HepG2 (cell line): ENCODE data around the gene EVA1A. TPM values are rescaled to one million over a fixed set of nuclear protein-coding genes. Genes with fewer than 3 reads are reported as not detected.

Experiments used
- ATF6 ChIP-seq: sonication (generic); formaldehyde crosslinking; conservative IDR thresholded peaks from 2 replicates; pipeline ENCODE4 v1.4.0; 2020; ENCODE audit warnings: missing genetic modification reagents
- DR1 ChIP-seq: sonication (generic); formaldehyde crosslinking; IDR thresholded peaks from 2 replicates; pipeline ENCODE4 v1.8.0; 2021; ENCODE audit warnings: mild to moderate bottlenecking, missing genetic modification reagents, inconsistent platforms
- MLLT10 ChIP-seq: sonication (generic); formaldehyde crosslinking; IDR thresholded peaks from 2 replicates; pipeline ENCODE4 v1.4.0; 2020; ENCODE audit warnings: missing genetic modification reagents
- MLXIP ChIP-seq: sonication (generic); formaldehyde crosslinking; IDR thresholded peaks from 2 replicates; pipeline ENCODE4 v1.9.0; 2021; ENCODE audit warnings: missing genetic modification reagents, borderline replicate concordance
- NFIB ChIP-seq: sonication (generic); formaldehyde crosslinking; IDR thresholded peaks from 2 replicates; pipeline ENCODE4 v1.9.0; 2021; ENCODE audit warnings: missing genetic modification reagents, mild to moderate bottlenecking, borderline replicate concordance
- NFIC ChIP-seq: IDR thresholded peaks from 2 replicates; pipeline ENCODE4 v1.6.1; 2012; ENCODE audit warnings: mild to moderate bottlenecking, low read length, inconsistent platforms
- SMAD3 ChIP-seq: sonication (generic); formaldehyde crosslinking; IDR thresholded peaks from 2 replicates; pipeline ENCODE4 v1.4.0; 2020; ENCODE audit warnings: missing genetic modification reagents
- SP140L ChIP-seq: sonication (generic); formaldehyde crosslinking; IDR thresholded peaks from 2 replicates; pipeline ENCODE4 v1.4.0; 2020; ENCODE audit warnings: missing genetic modification reagents, borderline replicate concordance
- TFDP2 ChIP-seq: sonication (generic); formaldehyde crosslinking; IDR thresholded peaks from 2 replicates; pipeline ENCODE4 v1.4.0; 2020; ENCODE audit warnings: missing genetic modification reagents
- THRA ChIP-seq: sonication (generic); formaldehyde crosslinking; IDR thresholded peaks from 2 replicates; pipeline ENCODE4 v1.4.0; 2020; ENCODE audit warnings: missing genetic modification reagents, borderline replicate concordance
- ZFP62 ChIP-seq: sonication (generic); formaldehyde crosslinking; IDR thresholded peaks from 2 replicates; pipeline ENCODE4 v1.4.0; 2020; ENCODE audit warnings: missing genetic modification reagents
- ZHX2 ChIP-seq, 2 experiments: sonication (generic) in 1 of 2; formaldehyde crosslinking in 1 of 2; IDR thresholded peaks; 2 replicates each; pipeline versions ENCODE4 v1.6.1 to v1.9.0; 2014 to 2022; ENCODE audit warnings: antibody characterized with exemption in 1 of 2, borderline replicate concordance in 1 of 2, inconsistent platforms in 1 of 2, low read depth in 1 of 2, missing genetic modification reagents in 1 of 2
- ZNF543 ChIP-seq: sonication (generic); formaldehyde crosslinking; IDR thresholded peaks from 2 replicates; pipeline ENCODE4 v1.4.0; 2020; ENCODE audit warnings: mild to moderate bottlenecking, missing genetic modification reagents
- ZSCAN22 ChIP-seq: sonication (generic); formaldehyde crosslinking; IDR thresholded peaks from 2 replicates; pipeline ENCODE4 v1.4.0; 2020; ENCODE audit warnings: mild to moderate bottlenecking, missing genetic modification reagents
- polyA plus RNA-seq, 8 experiments: library from polyadenylated mRNA; depleted of rRNA in 3 of 8; stranded (reverse) in 7 of 8; unstranded in 1 of 8; fragments of >200 nt; fragmentation: Illumina TruSeq in 4 of 8; extraction: Trizol in 4 of 8; gene quantifications; 2 replicates each; pipeline versions ENCODE4 v1.2.1 to v1.2.3, GENCODE V29; 2011 to 2016; ENCODE audit warnings: low read depth in 4 of 8, missing spikeins in 1 of 8, mixed read lengths in 1 of 8; ENCODE audit not compliant: insufficient read depth in 1 of 8
- total RNA-seq, 5 experiments: library from RNA; depleted of rRNA; stranded (reverse); fragments of >200 nt; fragmentation: Illumina TruSeq; extraction: Trizol; gene quantifications; 2 replicates each; pipeline ENCODE4 v1.2.3, GENCODE V29; 2016; ENCODE audit warnings: low read depth in 1 of 5

Gene EVA1A
- total and polyA plus RNA-seq, 2 of the 13 experiments (the other 11 are each of a cell fraction or from before 2014, with no cell fraction given): 57.5 to 57.8 TPM

GRCh38 chr2:75570948-75571729 lies 10.4 kb upstream of the EVA1A start (continued):
- TF ChIP-seq ZHX2 (IDR thresholded peaks at IDR 0.05; ENCODE audit: low read depth): 0 out of 2 replicates have a peak, but pooled peaks have one; percentile 34
- no peak for TF ChIP-seq ZHX2 (CRISPR knock-in tag; IDR thresholded peaks at IDR 0.05; ENCODE audit: borderline replicate concordance)
- TF ChIP-seq MLXIP (CRISPR knock-in tag): no peak
- no peak; the same call in 1 of the 2 replicates for TF ChIP-seq DR1 (CRISPR knock-in tag)
- TF ChIP-seq ZSCAN22 (CRISPR knock-in tag): 0 out of 2 replicates have a peak, but pooled peaks have one; percentile 34
- TF ChIP-seq ZNF543 (CRISPR knock-in tag): no peak
- no peak for TF ChIP-seq SP140L (CRISPR knock-in tag)
- no peak for TF ChIP-seq MLLT10 (CRISPR knock-in tag)
- peak; percentile 33 for TF ChIP-seq TFDP2 (CRISPR knock-in tag)
- peak; percentile 52; the same call in 1 of the 2 replicates for TF ChIP-seq SMAD3
- TF ChIP-seq THRA (CRISPR knock-in tag): peak; percentile 19; the same call in 1 of the 2 replicates
- TF ChIP-seq ATF6 (CRISPR knock-in tag): no peak
- TF ChIP-seq ZFP62 (CRISPR knock-in tag): no peak
- peak; percentile 92 for TF ChIP-seq NFIC
- no peak for TF ChIP-seq NFIB (CRISPR knock-in tag)
